HG03064 (cell line): ENCODE results near the gene RABGAP1L.

Experiments used
- ATAC-seq: cut with Tn5 transposase; IDR thresholded peaks from one replicate; pipeline ENCODE4 v1.9.1; 2021; ENCODE audit warnings: low read depth; ENCODE audit not compliant: unreplicated experiment

Gene RABGAP1L

GRCh38 chr1:174942547-174943255 lies 783.4 kb downstream of the RABGAP1L start:
- ATAC-seq, result no peak

DNA sequence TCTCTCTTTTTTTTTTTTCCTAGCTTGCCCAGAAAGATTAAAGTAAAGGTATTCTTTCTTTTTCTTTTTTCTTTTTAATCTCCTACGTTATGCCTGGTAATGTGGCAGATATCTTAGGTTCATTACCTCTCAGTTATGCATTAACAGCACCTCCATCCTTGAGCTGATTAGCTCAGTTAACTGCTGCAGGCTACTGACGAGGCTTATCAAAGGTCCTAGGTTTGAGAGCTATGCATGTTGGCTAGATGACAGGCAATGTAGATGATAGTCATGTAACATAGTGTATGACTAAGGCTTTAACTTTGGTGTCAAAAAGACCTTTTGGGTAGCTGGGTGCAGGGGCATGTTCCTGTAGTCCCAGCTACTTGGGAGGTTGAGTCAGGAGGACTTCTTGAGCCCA lies 786.7 kb downstream of the RABGAP1L start:
- no peak for ATAC-seq

DNA sequence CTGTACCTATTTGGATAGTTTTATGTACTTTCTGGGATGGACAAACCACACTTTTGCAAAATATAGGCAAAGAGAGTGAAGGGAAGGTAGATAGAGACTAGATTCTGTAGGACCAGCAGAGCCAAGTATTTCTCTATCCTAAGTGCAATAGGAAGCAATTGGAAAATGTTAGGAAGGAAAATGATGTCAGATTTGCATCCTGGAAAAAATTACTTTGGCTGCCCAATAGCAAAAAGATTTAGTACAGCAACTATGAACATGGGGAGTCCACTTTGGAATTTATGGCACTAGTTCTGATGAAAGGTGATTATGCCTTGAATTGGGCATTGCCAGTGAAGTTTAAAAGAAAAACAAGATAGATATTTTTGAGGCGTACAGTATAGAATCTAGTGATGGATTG lies 789.7 kb downstream of the RABGAP1L start:
- no peak for ATAC-seq

- no peak for ATAC-seq
Measured at GRCh38 chr1:174949645-174950044, 790.3 kb downstream of the RABGAP1L start.

GRCh38 chr1:174953285-174954072 lies 794.2 kb downstream of the RABGAP1L start:
- peak; percentile 43 for ATAC-seq

DNA sequence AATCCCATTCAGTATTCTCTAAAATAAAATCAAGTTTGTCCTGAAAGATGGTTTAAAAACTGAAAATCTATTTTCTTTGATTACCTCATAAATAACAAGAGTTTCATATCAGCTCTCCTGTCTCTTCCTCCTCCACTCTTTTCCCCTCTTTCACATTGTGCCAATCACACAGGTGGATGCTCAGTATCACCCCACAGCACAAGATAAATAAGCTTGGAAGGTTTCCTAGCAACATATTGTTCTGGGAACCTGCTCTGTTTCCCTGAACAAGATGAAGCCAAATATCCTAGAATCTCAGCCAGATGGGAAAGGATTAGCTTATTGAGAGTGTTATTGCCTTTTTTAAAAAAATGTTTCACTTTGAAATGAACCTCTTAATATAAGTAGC lies 794.7 kb downstream of the RABGAP1L start:
- no peak for ATAC-seq

DNA sequence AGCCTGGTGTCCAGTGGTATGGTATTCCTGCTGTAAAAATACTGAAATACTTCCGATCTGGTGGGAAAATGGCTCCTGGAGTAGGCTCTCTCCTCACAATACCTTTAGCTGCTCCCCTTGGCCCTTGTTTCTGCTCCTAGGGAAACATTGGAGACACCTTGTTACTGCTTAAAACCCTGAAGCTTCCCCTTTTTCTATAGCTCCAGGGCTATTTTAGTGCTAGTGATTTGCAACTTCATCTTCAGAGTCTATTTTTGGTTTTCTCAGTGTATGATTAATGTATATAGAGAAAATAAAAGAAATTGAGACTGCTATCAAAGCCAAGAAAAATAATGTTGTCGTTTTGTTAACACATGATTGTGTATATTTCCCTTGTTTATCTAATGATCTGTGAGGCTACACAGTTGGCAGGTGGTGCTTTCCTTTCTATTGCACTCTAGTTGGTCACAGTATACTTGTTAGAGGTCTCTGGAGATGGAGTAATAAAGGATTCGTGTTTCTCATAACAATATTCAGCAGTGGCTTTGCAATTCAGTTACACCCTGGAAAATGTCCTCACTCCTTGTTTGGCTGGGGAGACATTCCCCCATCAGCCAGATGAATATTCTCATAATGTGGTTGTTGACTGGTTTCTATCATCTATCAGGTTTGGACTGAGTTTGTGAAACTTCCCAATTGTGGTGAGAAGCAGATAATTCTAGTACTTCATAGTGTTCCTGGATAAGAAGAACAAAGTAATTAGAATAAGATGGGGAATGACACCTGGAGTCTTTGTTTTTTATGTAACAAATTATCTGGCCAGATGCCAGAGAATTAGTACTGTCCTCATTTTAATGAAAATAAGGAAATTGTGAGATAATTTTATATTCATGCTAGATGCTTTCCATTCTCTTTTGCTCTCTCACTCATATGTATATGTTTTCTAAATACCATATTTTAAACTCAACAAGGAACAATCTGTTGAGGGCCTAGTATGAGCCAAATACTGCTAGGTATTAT lies 795.6 kb downstream of the RABGAP1L start:
- no peak for ATAC-seq

- ATAC-seq, result no peak
Measured at GRCh38 chr1:174956086-174956485, 796.8 kb downstream of the RABGAP1L start.

- no peak for ATAC-seq
Measured at GRCh38 chr1:174956976-174957375, 797.7 kb downstream of the RABGAP1L start.

DNA sequence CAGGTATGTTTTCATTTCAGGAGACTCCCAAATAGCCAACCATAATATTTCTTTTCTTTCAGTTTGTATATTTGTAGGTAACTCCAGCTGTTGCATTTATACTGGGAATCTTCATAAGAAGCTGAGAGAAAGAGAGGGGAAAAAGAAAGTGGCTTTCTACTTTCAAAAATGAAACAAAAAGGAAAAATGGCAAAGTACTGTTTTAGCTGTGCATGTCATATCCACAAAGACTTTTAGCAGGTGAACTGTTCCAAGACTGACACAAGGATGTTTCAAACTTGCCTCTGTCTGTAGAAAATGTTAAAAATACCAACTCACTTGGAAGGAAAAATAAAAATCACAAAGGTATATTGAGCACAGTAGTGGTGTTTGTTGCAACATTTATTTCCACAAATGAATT lies 798.5 kb downstream of the RABGAP1L start:
- no peak for ATAC-seq

DNA sequence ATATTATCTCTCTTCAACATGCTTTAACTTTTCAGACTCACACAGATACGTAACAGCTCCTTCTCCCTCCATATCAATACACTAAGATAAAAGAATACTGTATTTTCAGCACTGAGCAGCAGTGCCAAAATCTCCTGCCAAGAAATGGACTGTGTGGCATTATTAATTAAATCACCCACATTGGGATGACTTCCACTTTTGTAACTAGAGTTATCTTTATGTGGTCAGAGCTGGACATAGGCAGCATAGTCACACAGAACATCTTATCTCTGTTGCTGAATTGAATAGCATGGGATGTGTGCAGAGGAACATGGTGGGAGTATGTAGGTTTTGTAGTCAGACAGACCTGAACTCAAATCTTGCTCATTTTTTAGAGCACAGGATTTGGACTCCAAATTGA lies 799.1 kb downstream of the RABGAP1L start:
- ATAC-seq, result no peak

- ATAC-seq, result no peak
Measured at GRCh38 chr1:174960362-174960761, 801.0 kb downstream of the RABGAP1L start.

GRCh38 chr1:174963529-174964125 lies 804.3 kb downstream of the RABGAP1L start:
- ATAC-seq, result no peak

DNA sequence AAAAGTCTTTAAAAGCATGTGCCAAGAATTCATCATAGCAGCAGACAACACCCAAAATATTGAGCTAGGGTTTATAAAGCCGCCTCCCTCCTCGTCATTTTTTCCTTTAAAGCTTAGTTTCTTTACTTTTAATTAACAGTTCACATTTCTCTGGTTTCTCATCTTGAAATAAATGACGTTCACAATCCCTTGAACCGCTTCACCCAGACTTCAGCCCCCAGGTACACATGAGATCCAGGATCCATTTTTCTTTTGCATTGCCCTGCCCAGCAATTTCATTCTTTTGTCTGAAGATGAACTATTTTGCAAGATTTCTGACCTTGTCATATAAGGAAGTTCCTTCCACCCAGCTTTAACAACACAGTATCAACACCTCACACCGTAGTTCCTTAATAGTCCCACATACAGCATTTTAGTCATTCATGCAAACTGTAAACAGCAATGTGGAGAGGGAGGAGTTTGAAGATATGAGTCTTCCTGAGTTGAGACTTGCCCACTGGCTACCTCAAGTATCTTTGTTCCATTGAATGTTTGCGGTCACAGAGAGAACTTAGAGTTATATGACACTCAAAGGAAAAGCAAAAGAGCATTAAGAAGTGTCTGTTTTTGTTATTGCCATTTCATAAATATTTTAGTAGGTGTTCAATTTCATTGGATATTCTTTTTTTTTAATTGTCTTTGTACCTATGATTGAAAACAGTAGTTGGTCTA lies 805.1 kb downstream of the RABGAP1L start:
- ATAC-seq, result no peak

- no peak for ATAC-seq
Measured at GRCh38 chr1:174964972-174965361, 805.6 kb downstream of the RABGAP1L start.

DNA sequence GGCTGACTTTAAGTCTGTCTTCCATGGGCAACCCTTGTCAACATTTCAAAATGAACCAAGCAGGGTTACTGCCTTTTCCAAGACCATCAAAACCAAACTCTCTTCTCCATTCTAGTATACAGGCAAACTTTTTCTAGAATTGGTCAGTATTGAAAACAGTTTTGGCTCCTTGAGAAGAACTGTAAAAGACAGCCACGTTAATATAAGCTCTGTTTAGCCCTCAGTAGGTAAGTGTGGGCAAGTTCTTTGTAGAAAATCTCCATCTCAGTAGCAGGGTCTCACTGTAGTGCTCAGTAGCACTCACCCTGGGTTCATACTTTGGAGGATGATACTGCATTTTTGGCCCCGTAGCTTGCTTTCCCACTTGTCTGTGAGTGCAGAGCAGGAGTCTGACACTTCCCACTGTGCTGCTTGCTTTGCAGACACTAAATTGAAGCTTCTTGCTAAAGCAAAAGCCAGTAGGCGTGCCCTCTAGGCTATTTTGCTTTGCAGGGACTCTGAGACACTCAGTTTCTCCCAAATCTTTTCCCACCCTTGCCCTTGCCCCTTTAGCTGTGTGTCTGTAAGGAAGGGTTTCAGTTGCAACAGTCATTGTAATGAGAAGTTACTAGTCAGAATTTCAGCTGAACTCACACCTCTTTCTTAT lies 806.2 kb downstream of the RABGAP1L start:
- ATAC-seq, result no peak

- ATAC-seq, result no peak
Measured at GRCh38 chr1:174966008-174966572, 806.8 kb downstream of the RABGAP1L start.

- no peak for ATAC-seq
Measured at GRCh38 chr1:174967845-174968705, 808.8 kb downstream of the RABGAP1L start.
